BJ (cell line): ENCODE results near the gene SMIM29. TPM values are rescaled to one million over a fixed set of nuclear protein-coding genes. Genes with fewer than 3 reads are reported as not detected.
A peak's percentile ranks its signal among the peaks of the same experiment; 100 is the strongest.

ENCODE experiments used
- CTCF ChIA-PET: fragments of 350-600 bp; formaldehyde crosslinking; extraction: SDS; loops from one replicate; lab custom pipeline; 2021; ENCODE audit warnings: antibody characterized with exemption, inconsistent platforms; lab: Yijun Ruan, JAX
- POLR2A ChIA-PET: fragments of 300-600 bp; sonication (Branson Sonifier 250); formaldehyde crosslinking; extraction: SDS; loops from one replicate; lab custom pipeline; 2021; ENCODE audit warnings: antibody characterized with exemption; lab: Charles Lee
- DNase-seq: peaks from one replicate; pipeline ENCODE4 v3.0.0-alpha.2; 2011; ENCODE audit warnings: low read depth
- H3K27me3 ChIP-seq: 2 replicates; pipeline ENCODE4 v1.6.0; 2011; ENCODE audit warnings: low read length; ENCODE audit not compliant: control insufficient read depth, insufficient read depth
- H3K36me3 ChIP-seq: 2 replicates; pipeline ENCODE4 v1.5.1; 2011; ENCODE audit warnings: low read length; ENCODE audit not compliant: control insufficient read depth, insufficient read depth
- H3K4me3 ChIP-seq: 2 replicates; pipeline ENCODE4 v1.5.1; 2011; ENCODE audit warnings: low read depth, mild to moderate bottlenecking, control low read depth, low read length
- CTCF ChIP-seq: IDR thresholded peaks from 2 replicates; pipeline ENCODE4 v1.5.1; 2011; ENCODE audit warnings: low read depth, mild to moderate bottlenecking, control low read depth, inconsistent platforms, low read length, moderate library complexity; ENCODE audit not compliant: insufficient read depth
- polyA plus RNA-seq: library from polyadenylated mRNA; depleted of rRNA; stranded (reverse); fragments of >200 nt; gene quantifications from 2 replicates; pipeline ENCODE4 v1.2.3, GENCODE V29; 2011

SMIM29 gene
- polyA plus RNA-seq, 1 experiment, result 29.5 TPM

DNA sequence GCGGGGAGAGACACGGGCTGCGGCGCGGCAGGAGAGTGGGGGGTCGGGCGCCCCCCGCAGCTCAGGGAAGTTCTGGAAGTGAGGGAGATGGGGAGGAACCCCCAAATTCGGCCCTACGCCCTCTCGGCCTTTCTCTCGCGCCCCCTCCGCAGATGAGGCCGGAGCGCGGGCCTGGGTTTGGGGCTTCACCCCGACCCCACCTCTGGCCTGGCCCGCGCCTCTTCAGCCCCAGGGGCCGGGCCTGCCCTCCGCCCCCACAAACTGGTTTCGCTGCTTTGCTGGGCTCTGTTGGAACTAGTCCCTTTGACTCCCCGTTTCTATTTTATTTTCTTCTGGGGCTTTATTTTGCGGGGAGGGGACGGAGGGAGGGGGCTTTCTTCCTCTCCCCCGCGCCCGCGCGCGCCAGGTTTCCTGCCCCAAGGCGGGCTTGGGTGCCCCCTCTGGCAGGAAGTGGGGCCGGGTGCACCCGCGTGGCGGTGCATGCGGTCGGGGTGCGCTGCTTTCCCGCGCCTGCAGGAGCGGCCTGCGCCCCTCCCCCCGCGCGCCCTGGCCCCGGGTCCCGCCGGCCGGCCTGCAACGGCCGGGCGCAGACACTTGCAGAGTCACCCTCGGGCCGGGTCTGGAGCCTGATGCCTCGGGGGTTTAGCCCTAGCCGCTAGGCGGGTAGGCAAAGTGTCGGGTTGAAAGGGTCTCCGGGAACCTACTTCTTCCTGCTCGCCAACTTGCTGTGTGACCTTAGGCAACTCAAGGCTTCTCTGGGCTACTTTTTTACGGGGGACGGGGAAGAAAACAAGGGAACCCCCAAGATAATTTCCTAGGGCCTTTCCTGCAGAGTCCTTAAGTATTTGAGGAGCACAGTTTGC lies 10.9 kb downstream of the SMIM29 start:
- H3K27me3 ChIP-seq, result no peaks in the 10 kb centered on the region
- H3K36me3 ChIP-seq, result peaks cover 5% of the 10 kb centered on the region; the same call in 1 of the 2 replicates
- ChIA-PET CTCF (interaction anchor here (1.8 kb wide), 1 partner anchor 42 kb away, joined by 8 read pairs; no protein-coding TSS in a partner anchor), POLR2A (no interaction called here)
- DNase-seq, result no peak
- TF ChIP-seq CTCF, result peak; percentile 49
- peak overlapping the region; percentile 80 for H3K4me3 ChIP-seq

GRCh38 chr6:34237316-34237721 lies 11.5 kb downstream of the SMIM29 start:
- H3K36me3 ChIP-seq, result peaks cover 5% of the 10 kb centered on the region; the same call in 1 of the 2 replicates
- POLR2A ChIA-PET, result interaction anchor here (0.6 to 1.2 kb wide), 2 partner anchors 14 to 45 kb away, joined by 5 to 19 read pairs; no protein-coding TSS in a partner anchor
- TF ChIP-seq CTCF, result no peak
- peak overlapping the region; percentile 80 for H3K4me3 ChIP-seq
- CTCF ChIA-PET, result interaction anchor here (1.3 to 1.8 kb wide), 2 partner anchors 9 to 41 kb away, joined by 4 to 8 read pairs; no protein-coding TSS in a partner anchor
- no peak for DNase-seq
- H3K27me3 ChIP-seq, result no peaks in the 10 kb centered on the region

GRCh38 chr6:34236443-34237315 lies 12.1 kb downstream of the SMIM29 start, which contains the start of gene HMGA1:
TSS of gene HMGA1 (plus strand) at chr6:34236873. CDS start at chr6:34240781, 3,908 bp downstream.
- Histone ChIP-seq H3K4me3 (peak within 1 kb of the TSS; percentile 80), H3K27me3 (no peaks in the 10 kb centered on the region), H3K36me3 (peaks cover 4% of the 10 kb centered on the region; the same call in 1 of the 2 replicates)
- ChIA-PET CTCF (interaction anchor here (0.6 to 1.8 kb wide), 5 partner anchors 10 to 40 kb away, joined by 3 to 8 read pairs (median 3); partner anchors contain the start of gene SMIM29), POLR2A (interaction anchor here (0.6 to 1.2 kb wide), 2 partner anchors 13 to 45 kb away, joined by 5 to 19 read pairs; no protein-coding TSS in a partner anchor)
- DNase-seq, result no peak
- no peak for TF ChIP-seq CTCF

GRCh38 chr6:34236131-34236442 lies 12.7 kb downstream of the SMIM29 start:
- ChIA-PET CTCF (interaction anchor here (0.7 to 1.8 kb wide), 4 partner anchors 10 to 40 kb away, joined by 3 to 8 read pairs (median 4); partner anchors contain the start of gene SMIM29), POLR2A (interaction anchor here (1.2 kb wide), 1 partner anchor 12 kb away, joined by 5 read pairs; no protein-coding TSS in a partner anchor)
- H3K27me3 ChIP-seq, result no peaks in the 10 kb centered on the region
- TF ChIP-seq CTCF, result no peak
- H3K36me3 ChIP-seq, result no peaks in the 10 kb centered on the region
- H3K4me3 ChIP-seq, result peak overlapping the region; percentile 80
- no peak for DNase-seq
